ENCODE measurements around the gene GALNT14. TPM values are rescaled to one million over a fixed set of nuclear protein-coding genes. Genes with fewer than 3 reads are reported as not detected.
"Not testable (repeated sequence)": the region's sequence is repeated elsewhere in the genome, so short reads cannot be mapped to it uniquely, and the experiment has no call there.

The GALNT14 gene, protein sequence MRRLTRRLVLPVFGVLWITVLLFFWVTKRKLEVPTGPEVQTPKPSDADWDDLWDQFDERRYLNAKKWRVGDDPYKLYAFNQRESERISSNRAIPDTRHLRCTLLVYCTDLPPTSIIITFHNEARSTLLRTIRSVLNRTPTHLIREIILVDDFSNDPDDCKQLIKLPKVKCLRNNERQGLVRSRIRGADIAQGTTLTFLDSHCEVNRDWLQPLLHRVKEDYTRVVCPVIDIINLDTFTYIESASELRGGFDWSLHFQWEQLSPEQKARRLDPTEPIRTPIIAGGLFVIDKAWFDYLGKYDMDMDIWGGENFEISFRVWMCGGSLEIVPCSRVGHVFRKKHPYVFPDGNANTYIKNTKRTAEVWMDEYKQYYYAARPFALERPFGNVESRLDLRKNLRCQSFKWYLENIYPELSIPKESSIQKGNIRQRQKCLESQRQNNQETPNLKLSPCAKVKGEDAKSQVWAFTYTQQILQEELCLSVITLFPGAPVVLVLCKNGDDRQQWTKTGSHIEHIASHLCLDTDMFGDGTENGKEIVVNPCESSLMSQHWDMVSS
- 1 to 10 TPM in 4 of 7 donors, not detected in 3; 1.1 to 9.8 (median 1.6) TPM for total RNA-seq
- 1 to 10 TPM in 1 of 2 donors, under 1 TPM in 1; 0.28 to 1.6 TPM for polyA plus RNA-seq
- long read RNA-seq, donor 1, result 0 reads
- long read RNA-seq, donor 2, partial matches to known transcripts, result 0 of 2 reads
- long read RNA-seq, donor 2, other reads (novel, unspliced or antisense), result 0 of 2 reads
- long read RNA-seq, donor 3, partial matches to known transcripts, result 0 of 5 reads
- long read RNA-seq, donor 3, other reads (novel, unspliced or antisense), result 3 of 5 reads

GRCh38 chr2:31138037-31138962, at the start of gene GALNT14:
Gene GALNT14 (minus strand): TSS chr2:31138440. CDS start chr2:31138086, 354 bp downstream.
- no peaks in the 10 kb centered on the region for H3K36me3 ChIP-seq
- H3K9me3 ChIP-seq, result no peaks in the 10 kb centered on the region
- peaks cover 5% of the 10 kb centered on the region for H3K4me1 ChIP-seq (ENCODE audit: insufficient read depth)
- 1 to 2% (median 1%) methylated on average over 55 to 95 of the region's 95 CpGs for whole genome bisulfite sequencing, 3 donors
- H3K27ac ChIP-seq, result no peak within 1 kb of the TSS
- peak in 4 of 5 donors; percentile 9 to 44 (median 25) for DNase-seq
- H3K4me3 ChIP-seq, result peak within 1 kb of the TSS; percentile 11
- intact Hi-C loops (cut with DNase I), result no loop called here
- TF ChIP-seq, protein P1, sequence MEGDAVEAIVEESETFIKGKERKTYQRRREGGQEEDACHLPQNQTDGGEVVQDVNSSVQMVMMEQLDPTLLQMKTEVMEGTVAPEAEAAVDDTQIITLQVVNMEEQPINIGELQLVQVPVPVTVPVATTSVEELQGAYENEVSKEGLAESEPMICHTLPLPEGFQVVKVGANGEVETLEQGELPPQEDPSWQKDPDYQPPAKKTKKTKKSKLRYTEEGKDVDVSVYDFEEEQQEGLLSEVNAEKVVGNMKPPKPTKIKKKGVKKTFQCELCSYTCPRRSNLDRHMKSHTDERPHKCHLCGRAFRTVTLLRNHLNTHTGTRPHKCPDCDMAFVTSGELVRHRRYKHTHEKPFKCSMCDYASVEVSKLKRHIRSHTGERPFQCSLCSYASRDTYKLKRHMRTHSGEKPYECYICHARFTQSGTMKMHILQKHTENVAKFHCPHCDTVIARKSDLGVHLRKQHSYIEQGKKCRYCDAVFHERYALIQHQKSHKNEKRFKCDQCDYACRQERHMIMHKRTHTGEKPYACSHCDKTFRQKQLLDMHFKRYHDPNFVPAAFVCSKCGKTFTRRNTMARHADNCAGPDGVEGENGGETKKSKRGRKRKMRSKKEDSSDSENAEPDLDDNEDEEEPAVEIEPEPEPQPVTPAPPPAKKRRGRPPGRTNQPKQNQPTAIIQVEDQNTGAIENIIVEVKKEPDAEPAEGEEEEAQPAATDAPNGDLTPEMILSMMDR (IDR thresholded peaks at IDR 0.05), result no peak
- no peak for TF ChIP-seq EP300 (IDR thresholded peaks at IDR 0.05)
- TF ChIP-seq POLR2A (IDR thresholded peaks at IDR 0.05), result no peak
- no peaks in the 10 kb centered on the region for H3K27me3 ChIP-seq

- Histone ChIP-seq H3K4me3 (no peak overlapping the region), H3K9me3 (no peaks in the 10 kb centered on the region), H3K27ac (no peak overlapping the region), H3K4me1 (ENCODE audit: insufficient read depth) (no peaks in the 10 kb centered on the region), H3K27me3 (no peaks in the 10 kb centered on the region), H3K36me3 (no peaks in the 10 kb centered on the region)
- DNase-seq, result no peak
- 88 to 89% (median 89%) methylated on average over 4 of the region's 4 CpGs for WGBS, 3 donors
- TF ChIP-seq POLR2A (IDR thresholded peaks at IDR 0.05) (no peak), EP300 (IDR thresholded peaks at IDR 0.05) (no peak)
- TF ChIP-seq, protein P1 (IDR thresholded peaks at IDR 0.05), result no peak
- intact Hi-C loops (cut with DNase I), result no loop called here
Measured at GRCh38 chr2:31187166-31187565, 48.9 kb upstream of the GALNT14 start.

GRCh38 chr2:31183973-31184372, 45.7 kb upstream of the GALNT14 start:
- H3K36me3 ChIP-seq; intact Hi-C loops (cut with DNase I); H3K4me3 ChIP-seq; H3K9me3 ChIP-seq; DNase-seq; H3K27ac ChIP-seq; H3K27me3 ChIP-seq; H3K4me1 ChIP-seq (ENCODE audit: insufficient read depth): not testable (repeated sequence)
- 81 to 83% (median 83%) methylated on average over 7 of the region's 7 CpGs for WGBS, 3 donors

- no peaks in the 10 kb centered on the region for H3K36me3 ChIP-seq
- H3K27ac ChIP-seq, result no peak overlapping the region
- no peak for TF ChIP-seq POLR2A (IDR thresholded peaks at IDR 0.05)
- TF ChIP-seq, protein P1 (IDR thresholded peaks at IDR 0.05), result no peak
- no peak for TF ChIP-seq EP300 (IDR thresholded peaks at IDR 0.05)
- no peak overlapping the region for H3K4me3 ChIP-seq
- DNase-seq, result no peak
- 77 to 81% (median 80%) methylated on average over 10 of the region's 10 CpGs for WGBS, 3 donors
- H3K4me1 ChIP-seq (ENCODE audit: insufficient read depth), result no peaks in the 10 kb centered on the region
- intact Hi-C loops (cut with DNase I), result loop anchor here in 2 of 4 donors (10.0 kb wide), 2 partner anchors 452 to 462 kb away; no protein-coding TSS in a partner anchor
- H3K9me3 ChIP-seq, result no peaks in the 10 kb centered on the region
- no peaks in the 10 kb centered on the region for H3K27me3 ChIP-seq
Measured at GRCh38 chr2:31176742-31177141, 38.5 kb upstream of the GALNT14 start.

Measured in ovary (tissue), 10 donors.